ENCODE results near the gene ECD.

Gene ECD

GRCh38 chr10:73134727-73135126, 33.1 kb downstream of the ECD start:
- TF ChIP-seq ZFX (IDR thresholded peaks at IDR 0.05), result no peak
- TF ChIP-seq CTCF (conservative IDR thresholded peaks at IDR 0.05), result no peak

GRCh38 chr10:73131913-73132686, 35.7 kb downstream of the ECD start:
- no peak for TF ChIP-seq CTCF (conservative IDR thresholded peaks at IDR 0.05)
- no peak for TF ChIP-seq ZFX (IDR thresholded peaks at IDR 0.05)
- H3K27ac ChIP-seq, result no peak overlapping the region

More at GRCh38 chr10:73134727-73135126, 33.1 kb downstream of the ECD start:
- no peak overlapping the region for H3K27ac ChIP-seq

GRCh38 chr10:73131301-73131700, 36.5 kb downstream of the ECD start:
- H3K27ac ChIP-seq, result no peak overlapping the region
- TF ChIP-seq ZFX (IDR thresholded peaks at IDR 0.05) (no peak), CTCF (conservative IDR thresholded peaks at IDR 0.05) (no peak)

GRCh38 chr10:73126343-73126742, 41.5 kb downstream of the ECD start:
- TF ChIP-seq ZFX (IDR thresholded peaks at IDR 0.05), result no peak
- no peak for TF ChIP-seq CTCF (conservative IDR thresholded peaks at IDR 0.05)
- no peak overlapping the region for H3K27ac ChIP-seq

- no peak for TF ChIP-seq CTCF (conservative IDR thresholded peaks at IDR 0.05)
- TF ChIP-seq ZFX (IDR thresholded peaks at IDR 0.05), result no peak
- H3K27ac ChIP-seq, result no peak overlapping the region
These were observed 47.9 kb downstream of the ECD start for GRCh38 chr10:73119952-73120351.

GRCh38 chr10:73119457-73119856, 48.4 kb downstream of the ECD start:
- no peak for TF ChIP-seq ZFX (IDR thresholded peaks at IDR 0.05)
- no peak overlapping the region for H3K27ac ChIP-seq

- TF ChIP-seq CTCF (conservative IDR thresholded peaks at IDR 0.05), result no peak
- TF ChIP-seq ZFX (IDR thresholded peaks at IDR 0.05), result no peak
- H3K27ac ChIP-seq, result peak overlapping the region; percentile 41
These were observed 49.6 kb downstream of the ECD start for GRCh38 chr10:73117976-73118743.

Measured in C4-2B (cell line).